Adrenal gland (tissue), 5 donors: ENCODE data around the gene GAN.

ENCODE experiments used
- CTCF ChIP-seq, 6 experiments: fragments of 450-650 bp in 4 of 6; fragments of 200-600 bp in 2 of 6; sonication (generic) in 1 of 6; IDR thresholded peaks; 1 replicate in 5 of 6; 2 replicates in 1 of 6; pipeline versions ENCODE4 v1.5.1 to v1.8.0; 2016 to 2021; ENCODE audit warnings: antibody characterized with exemption in 6 of 6, mild to moderate bottlenecking in 2 of 6, moderate library complexity in 1 of 6
- POLR2A ChIP-seq, 2 donors: fragments of 450-650 bp; IDR thresholded peaks; one replicate each; pipeline ENCODE4 v1.6.1; 2017; ENCODE audit warnings: antibody characterized with exemption in 2 of 2, mild to moderate bottlenecking in 2 of 2, moderate library complexity in 1 of 2
- donor health status: DM: no; HTN: no; CAD: no.

- TF ChIP-seq POLR2A (IDR thresholded peaks at IDR 0.05) = no peak
- no peak for TF ChIP-seq CTCF (IDR thresholded peaks at IDR 0.05)
Measured at GRCh38 chr16:81421126-81421525, 106.4 kb downstream of the GAN start.
